AG08396 (cell line): ENCODE measurements around the gene NR1D2.

Source experiments
- DNase-seq: peaks from one replicate; pipeline ENCODE4 v3.0.0; 2012; ENCODE audit warnings: low spot score, mixed read lengths

NR1D2 gene

DNA sequence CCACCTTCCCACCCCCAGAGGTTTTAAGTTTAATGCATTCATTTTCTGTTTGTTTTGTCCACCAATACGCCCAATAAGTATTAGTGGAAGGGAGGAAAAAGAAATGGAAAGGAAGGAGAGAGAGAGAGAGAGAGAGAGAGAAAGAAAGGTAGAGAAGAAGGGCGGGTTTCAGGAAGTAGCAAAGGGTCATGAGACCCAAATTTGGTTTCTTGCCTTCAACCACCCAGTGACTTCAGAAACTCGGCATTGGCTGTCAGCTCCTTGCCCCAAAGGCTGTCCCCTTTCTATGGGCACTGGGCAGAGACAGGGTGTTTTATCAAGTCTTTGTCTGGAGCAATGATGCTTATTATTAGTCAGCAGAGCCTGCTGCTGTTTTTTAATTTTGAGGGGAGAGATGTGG is 13.5 kb upstream of the NR1D2 start:
- DNase-seq = no peak

DNA sequence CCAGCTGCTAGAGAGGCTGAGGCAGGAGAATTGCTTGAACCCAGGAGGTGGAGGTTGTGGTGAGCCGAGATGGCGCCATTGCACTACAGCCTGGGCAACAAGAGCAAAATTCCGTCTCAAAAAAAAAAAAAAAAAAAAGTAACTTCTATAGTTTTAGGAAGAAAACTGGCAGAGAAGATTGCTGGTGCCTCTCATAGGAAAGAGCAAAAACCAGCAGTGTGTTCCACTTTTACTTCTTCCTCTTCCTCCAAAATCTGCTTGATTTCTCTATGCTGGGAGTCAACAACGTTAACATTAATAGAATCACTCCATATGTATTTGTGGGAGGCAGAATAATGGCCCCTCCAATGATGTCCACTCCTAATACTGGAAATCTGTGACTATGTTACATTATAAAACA is 12.5 kb upstream of the NR1D2 start:
- DNase-seq = no peak

DNA sequence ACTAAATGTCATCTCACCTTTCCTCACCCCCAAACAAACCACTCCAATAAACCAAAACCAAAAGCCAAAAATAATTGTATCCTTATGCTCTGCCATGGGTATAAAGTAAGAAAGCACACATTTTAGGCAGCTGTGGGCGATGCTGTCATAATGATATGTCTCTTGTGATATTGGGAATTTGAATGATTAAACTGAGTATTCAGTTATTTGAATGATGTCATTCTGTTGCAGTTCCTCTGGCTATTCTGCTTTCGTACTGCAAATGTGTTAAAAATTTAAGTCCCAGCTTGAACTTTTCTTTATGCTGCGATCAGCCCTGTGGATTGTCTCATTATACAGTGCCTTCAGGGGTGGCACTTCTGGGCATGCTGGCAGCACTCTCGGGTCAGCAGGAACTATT is 10.8 kb upstream of the NR1D2 start:
- DNase-seq = no peak

DNA sequence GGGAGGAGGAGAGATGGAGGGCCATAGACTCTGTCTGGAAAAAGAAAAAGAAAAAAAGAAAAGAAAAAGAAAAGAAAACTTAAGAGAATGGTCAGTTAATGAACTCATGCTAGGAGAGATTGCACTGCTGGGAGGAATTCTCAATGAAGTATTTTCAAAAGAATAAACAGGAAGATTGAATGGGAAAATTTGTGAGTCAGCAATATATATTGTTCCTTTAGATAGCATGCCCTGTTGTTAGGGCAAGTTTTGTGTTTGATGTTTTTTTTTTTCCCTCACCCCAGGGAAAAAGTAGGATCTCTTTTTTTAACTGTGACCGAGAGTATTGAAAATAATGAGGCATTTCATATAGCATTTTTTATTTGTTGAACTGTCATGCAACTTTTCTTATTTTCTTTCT is 7.8 kb upstream of the NR1D2 start:
- no peak for DNase-seq

- no peak for DNase-seq
Observed at GRCh38 chr3:23938688-23939087, 6.4 kb upstream of the NR1D2 start.

- no peak for DNase-seq
Observed at GRCh38 chr3:23940775-23941174, 4.3 kb upstream of the NR1D2 start.

- no peak for DNase-seq
Observed at GRCh38 chr3:23941440-23941839, 3.6 kb upstream of the NR1D2 start.

DNA sequence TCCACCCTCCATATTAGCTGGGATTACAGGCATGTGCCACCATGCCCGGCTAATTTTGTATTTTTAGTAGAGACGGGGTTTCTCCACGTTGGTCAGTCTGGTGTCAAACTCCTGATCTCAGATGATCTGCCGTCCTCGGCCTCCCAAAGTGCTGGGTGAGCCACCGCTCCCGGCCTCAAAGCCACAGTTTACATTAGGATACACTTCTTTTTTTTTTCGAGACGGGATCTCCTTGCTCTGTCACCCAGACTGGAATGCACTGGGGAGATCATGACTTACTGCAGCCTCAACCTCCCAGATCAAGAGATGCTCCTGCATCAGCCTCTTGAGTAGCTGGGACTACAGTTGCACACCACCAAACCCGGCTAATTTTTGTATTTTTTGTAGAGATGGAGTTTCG is 2.5 kb upstream of the NR1D2 start:
- no peak for DNase-seq

DNA sequence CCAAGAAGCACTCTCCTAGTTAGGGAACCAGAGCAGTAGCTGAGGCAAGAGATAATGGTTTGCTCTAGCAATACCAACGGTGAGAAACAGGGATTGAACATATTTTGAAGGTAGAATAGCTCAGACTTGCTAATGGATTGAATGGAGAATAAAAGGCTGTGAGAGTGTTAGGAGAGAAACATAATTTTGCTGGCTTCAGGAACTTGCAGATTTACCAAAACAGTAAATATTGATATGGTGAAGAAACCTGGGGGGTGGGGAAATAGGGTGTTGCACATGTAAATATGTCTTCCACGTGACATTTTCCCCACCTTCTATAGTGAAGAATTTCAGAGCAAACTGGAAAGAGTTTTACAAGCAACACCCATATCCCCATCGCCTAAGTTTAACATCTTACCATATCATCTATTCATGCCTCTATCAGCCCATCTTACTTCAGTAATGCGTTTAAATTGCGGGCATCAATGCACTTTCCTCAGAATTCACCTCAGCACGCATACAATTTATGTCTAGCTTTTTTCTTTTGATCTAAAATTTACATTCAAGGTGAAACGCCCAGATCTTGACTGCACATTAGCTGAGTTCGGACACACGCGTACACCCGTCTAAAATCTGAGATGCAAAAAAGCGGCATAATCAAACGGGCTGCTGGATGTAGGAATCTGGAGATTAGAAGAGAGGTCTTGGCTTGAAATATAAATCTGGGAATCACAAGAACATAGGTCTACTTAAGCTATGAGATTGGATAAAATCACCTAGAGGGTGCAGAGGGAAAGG is 891 bp upstream of the NR1D2 start:
- DNase-seq = no peak

DNA sequence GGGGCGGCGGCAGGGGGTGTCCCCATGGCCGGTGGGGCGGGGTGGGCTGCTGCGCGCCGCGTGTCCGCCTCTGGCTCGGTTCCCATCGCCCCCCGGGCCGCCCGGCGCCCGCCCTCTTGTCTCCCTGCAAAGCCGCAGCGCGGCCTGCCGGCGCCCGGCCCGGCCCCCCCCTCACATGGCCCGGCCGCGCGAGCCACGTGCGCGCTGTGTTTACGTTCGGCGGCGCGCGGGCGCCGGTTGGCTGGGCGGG is 502 bp downstream of the NR1D2 start:
- no peak for DNase-seq

DNA sequence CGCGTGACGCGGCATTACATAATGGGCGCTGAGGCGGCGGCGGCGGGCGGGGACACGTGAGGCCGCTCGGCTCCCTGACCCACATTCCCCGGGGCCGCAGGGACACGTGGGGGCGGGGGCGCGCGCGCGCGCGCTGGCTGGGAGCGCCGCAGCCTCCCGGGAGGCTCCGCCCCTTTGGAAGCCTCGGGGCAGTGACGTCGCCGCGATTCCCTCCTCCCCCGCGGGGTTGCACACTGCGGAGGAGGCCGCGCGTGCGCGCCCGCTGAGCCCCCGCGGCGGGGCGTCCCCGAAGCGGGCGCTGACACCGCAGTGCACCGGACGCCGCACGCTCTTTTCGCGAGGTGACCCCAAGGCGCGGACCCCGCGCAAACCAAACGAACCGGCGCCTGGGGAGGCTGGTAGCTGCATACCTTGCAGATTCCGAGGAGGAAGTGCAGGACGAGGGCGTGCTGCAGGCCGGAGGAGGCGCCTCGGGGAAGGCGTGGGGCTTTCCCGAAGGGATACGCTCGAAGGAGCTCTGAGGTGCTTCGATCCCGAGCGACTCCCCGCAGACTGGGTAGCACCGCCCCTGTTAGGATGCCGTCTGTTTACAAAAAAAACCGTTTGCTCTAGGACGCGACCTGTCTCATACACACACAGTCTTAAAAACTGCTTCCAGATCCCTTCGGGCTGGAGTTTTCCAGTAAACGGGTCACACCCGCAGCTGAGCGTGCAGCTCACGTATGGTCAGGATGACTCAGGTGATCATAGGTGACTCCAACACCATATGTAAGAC is 1.0 kb downstream of the NR1D2 start:
- peak; percentile 98 for DNase-seq

GRCh38 chr3:23948761-23949160 is 3.7 kb downstream of the NR1D2 start:
- no peak for DNase-seq

GRCh38 chr3:23949784-23950183 is 4.7 kb downstream of the NR1D2 start:
- no peak for DNase-seq

- no peak for DNase-seq
Observed at GRCh38 chr3:23950293-23950692, 5.2 kb downstream of the NR1D2 start.

GRCh38 chr3:23952646-23953045 is 7.6 kb downstream of the NR1D2 start:
- DNase-seq = no peak

DNA sequence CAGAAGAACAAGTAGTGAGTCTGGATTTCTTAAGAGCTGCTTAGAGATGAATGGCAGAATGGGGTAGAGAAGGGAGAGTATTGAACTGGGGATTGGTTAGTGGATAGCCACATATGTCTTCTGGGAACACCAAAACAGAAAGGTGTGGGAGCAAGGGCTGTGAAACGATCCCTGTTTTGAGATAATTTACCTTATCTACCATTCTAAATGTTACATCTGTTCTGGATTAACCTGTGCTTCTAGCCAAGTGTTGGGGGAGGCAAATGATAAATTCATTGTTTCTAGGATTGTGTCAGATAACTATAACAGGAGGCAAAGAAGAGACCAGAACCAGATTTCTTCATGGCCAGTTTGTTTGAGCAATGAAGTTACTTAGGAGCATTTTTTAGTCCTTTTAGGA is 8.4 kb downstream of the NR1D2 start:
- DNase-seq = no peak

DNA sequence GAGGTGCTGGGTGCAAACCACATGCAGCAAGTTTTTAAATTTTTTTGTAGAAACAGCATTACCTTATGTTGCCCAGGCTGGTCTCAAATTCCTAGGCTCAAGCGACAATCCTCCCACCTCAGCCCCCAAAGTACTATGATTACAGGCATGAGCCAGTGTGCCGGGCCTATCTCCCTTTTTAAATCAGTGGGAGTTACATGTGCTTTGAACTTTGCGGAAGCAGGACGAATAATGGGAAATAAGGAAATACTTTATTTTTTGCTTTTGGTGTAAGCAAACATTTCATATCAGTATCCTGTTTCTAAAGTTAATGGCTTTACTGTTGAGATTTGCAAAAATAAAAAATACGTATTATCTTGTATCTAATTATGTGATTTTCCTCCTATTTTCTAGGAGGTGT is 9.1 kb downstream of the NR1D2 start:
- DNase-seq = no peak

- DNase-seq = no peak
Observed at GRCh38 chr3:23956701-23957100, 11.6 kb downstream of the NR1D2 start.

DNA sequence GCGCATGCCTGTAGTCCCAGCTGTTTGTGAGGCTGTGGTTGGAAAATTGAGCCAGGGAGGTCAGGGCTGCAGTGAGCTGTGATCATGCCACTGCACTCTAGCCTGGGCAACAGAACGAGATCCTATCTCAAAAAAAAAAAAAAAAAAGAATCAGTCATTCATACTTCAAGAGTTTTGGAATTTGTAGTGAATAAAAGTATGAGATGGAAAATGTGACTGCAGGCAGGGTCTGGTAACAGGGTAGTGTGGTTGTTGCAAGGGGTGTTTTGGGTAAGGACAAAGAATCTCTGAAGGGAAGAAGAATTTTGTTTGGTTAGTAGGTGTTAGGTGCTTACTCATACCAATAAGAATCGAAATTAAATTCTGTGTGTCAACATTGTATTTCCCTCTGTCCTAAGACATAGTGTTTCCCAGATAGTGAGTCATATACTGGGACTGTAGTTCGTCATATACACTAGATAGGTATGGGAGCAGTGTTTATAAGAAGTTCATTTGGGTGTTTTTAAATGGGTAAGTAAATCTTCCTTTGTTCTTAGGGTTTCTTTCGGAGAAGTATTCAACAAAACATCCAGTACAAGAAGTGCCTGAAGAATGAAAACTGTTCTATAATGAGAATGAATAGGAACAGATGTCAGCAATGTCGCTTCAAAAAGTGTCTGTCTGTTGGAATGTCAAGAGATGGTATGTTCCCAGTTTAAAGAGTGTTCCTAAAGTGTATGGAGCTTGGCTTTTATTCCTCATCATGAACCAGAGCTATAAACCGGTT is 14.2 kb downstream of the NR1D2 start:
- peak; percentile 49 for DNase-seq

DNA sequence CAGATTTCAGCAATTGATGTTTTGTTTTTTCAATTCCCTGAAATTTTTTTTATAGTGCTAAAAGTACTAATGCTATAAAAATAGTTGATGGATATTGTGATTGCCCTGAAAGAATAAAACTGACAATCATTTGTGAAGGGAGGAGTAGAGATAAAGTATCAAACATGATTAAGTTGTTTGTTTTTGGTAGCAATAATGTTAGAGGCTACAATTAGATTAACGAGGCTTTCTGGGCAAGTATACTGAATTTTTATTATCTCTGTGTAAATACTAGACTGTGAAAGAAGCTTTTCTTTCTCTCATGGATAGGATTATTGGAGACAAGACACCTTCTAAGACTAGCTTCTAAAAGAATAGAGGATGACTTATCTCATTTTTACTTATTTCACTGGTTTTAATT is 15.6 kb downstream of the NR1D2 start:
- DNase-seq = no peak

DNA sequence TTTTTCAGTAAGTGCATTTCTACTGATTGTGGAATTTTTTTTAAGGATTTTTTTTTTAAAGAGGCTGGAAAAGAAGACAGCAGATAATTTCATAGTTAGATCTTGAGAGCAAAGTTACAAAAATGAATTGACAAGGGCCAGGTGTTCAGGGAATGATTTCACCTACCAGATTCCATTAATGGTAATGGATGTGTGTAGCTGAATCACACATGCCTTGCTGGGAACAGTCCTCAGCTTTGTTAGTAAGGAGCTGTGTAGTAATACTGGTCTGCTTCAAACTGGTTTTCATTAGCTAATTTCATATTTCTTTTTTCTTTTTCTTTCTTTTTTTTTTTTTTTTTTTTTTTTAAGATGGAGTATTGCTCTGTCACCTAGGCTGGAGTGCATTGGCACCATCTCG is 16.0 kb downstream of the NR1D2 start:
- DNase-seq = no peak

DNA sequence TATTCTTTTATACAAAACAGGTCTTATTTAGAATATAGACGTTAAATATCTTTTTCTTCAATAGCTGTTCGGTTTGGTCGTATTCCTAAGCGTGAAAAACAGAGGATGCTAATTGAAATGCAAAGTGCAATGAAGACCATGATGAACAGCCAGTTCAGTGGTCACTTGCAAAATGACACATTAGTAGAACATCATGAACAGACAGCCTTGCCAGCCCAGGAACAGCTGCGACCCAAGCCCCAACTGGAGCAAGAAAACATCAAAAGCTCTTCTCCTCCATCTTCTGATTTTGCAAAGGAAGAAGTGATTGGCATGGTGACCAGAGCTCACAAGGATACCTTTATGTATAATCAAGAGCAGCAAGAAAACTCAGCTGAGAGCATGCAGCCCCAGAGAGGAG is 16.8 kb downstream of the NR1D2 start:
- DNase-seq = no peak

GRCh38 chr3:23964537-23965235 is 19.6 kb downstream of the NR1D2 start:
- no peak for DNase-seq
